ENCODE results near the gene DUSP28. TPM values are rescaled to one million over a fixed set of nuclear protein-coding genes. Genes with fewer than 3 reads are reported as not detected.

The DUSP28 gene
- total and polyA plus RNA-seq, 10 of the 15 experiments (the other 5 are each of a cell fraction or from before 2014, with no cell fraction given), result 2.5 to 12.5 (median 6.4) TPM

DNA sequence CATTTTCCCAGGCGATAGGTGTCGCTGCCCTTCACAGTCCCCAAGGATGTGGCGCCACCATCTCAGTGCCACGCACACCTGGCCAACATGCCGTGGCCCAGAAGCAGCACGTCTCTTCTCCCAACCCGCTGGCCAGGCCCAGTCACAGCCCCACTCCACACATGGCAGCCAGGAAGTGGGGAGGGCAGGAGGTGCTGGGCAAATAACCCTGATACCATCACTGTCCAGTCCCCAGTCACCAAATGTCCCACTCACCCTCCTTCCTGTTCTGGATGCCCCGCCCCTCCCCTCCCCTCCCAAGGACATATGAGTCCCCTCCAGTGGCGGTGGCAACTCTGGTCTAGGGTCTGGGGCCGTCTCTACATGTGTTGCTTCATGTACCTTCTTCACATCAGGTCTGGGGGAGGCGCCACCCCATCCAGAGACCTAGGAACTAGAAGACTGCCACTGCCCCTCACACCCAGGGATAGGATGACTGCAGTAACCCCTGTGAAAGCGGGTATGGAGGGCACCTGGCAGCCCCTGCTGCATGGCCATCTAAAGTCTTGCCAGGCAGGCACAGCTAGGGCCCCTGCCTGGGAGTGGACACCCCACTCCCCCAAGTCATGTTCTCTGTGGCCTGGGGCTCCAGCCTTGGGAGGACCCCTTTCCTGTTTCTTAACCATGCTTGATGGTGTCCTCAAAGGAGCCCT lies 19.1 kb downstream of the DUSP28 start:
- Histone ChIP-seq H3K9ac (ENCODE audit: control insufficient read depth, insufficient read depth, low read length) (peak overlapping the region; percentile 12; the same call in 1 of the 2 replicates), H3K27ac (ENCODE audit: control insufficient read depth, insufficient read depth) (peak overlapping the region; percentile 62), H3K4me3 (no peak overlapping the region), H3K4me2 (ENCODE audit: control insufficient read depth, insufficient read depth) (peak overlapping the region; percentile 83), H3K9me3 (replicated peaks; ENCODE audit: control insufficient read depth, insufficient read depth, low read length) (no peaks in the 10 kb centered on the region; the same call in 1 of the 3 replicates), H3K36me3 (ENCODE audit: control insufficient read depth in 2 of 2, insufficient read depth in 2 of 2, low read length in 1 of 2) (peaks cover 0 to 7% of the 10 kb centered on the region in 2 experiments; a peak in 3 of 4 replicates), H2AFZ (ENCODE audit: control insufficient read depth, low read depth, low read length) (no peak overlapping the region), H3K27me3 (replicated peaks in 1 of 2; ENCODE audit: control insufficient read depth in 2 of 2, insufficient read depth in 2 of 2, low read length in 1 of 2) (no peaks in the 10 kb centered on the region), H3K79me2 (ENCODE audit: control insufficient read depth, insufficient read depth, low read length) (peaks cover 14% of the 10 kb centered on the region), H3K4me1 (ENCODE audit: control insufficient read depth, insufficient read depth, low read length) (peaks cover 38% of the 10 kb centered on the region), H4K20me1 (ENCODE audit: control insufficient read depth, insufficient read depth) (no peaks in the 10 kb centered on the region; the same call in 1 of the 2 replicates)
- DNase-seq (ENCODE audit: low read depth, low spot score) (no peak), ATAC-seq (peak; percentile 4; the same call in 2 of the 3 replicates), FAIRE-seq (no peak)
- no TSS peak for BruUV-seq (replicated peaks)
- TF ChIP-seq NBN (IDR thresholded peaks at IDR 0.05) (no peak), POLR2A (IDR thresholded peaks at IDR 0.05; ENCODE audit: low read depth, low read length) (peak; percentile 21), USF2 (IDR thresholded peaks at IDR 0.05; ENCODE audit: borderline replicate concordance, low read depth, low read length) (no peak)
- intact Hi-C loops (cut with micrococcal nuclease; ENCODE audit: unreplicated experiment), result no loop called here
- CTCF ChIA-PET, result interaction anchor here (0.9 to 11.9 kb wide), 7 partner anchors 8 to 65 kb away, joined by 4 to 196 read pairs (median 7); partner anchors contain the start of genes DUSP28 and RNPEPL1
- in situ Hi-C loops (cut with MboI), result no loop called here
- SMC1A ChIA-PET (ENCODE audit: uncharacterized antibody, unreplicated experiment), result interaction anchor here (0.7 to 3.6 kb wide), 5 partner anchors 11 to 42 kb away, joined by 3 to 35 read pairs (median 5); partner anchors contain the start of gene RNPEPL1
- whole genome bisulfite sequencing (ENCODE audit: insufficient coverage, insufficient replicate concordance, low lambda C conversion rate, missing lambda C conversion rate), result 68% methylated on average over 12 of the region's 12 CpGs
- RAD21 ChIA-PET (ENCODE audit: unreplicated experiment), result interaction anchor here (1.7 to 10.9 kb wide), 2 partner anchors 17 to 65 kb away, joined by 11 to 206 read pairs; partner anchors contain the start of genes ANKMY1 and DUSP28
- POLR2A ChIA-PET, result interaction anchor here (1.3 to 2.1 kb wide), 4 partner anchors 10 to 18 kb away, joined by 4 to 22 read pairs (median 8); no protein-coding TSS in a partner anchor
